ENCODE measurements around the gene PUS7L.
"Not testable (repeated sequence)": the region's sequence is repeated elsewhere in the genome, so short reads cannot be mapped to it uniquely, and the experiment has no call there.

The PUS7L gene

DNA sequence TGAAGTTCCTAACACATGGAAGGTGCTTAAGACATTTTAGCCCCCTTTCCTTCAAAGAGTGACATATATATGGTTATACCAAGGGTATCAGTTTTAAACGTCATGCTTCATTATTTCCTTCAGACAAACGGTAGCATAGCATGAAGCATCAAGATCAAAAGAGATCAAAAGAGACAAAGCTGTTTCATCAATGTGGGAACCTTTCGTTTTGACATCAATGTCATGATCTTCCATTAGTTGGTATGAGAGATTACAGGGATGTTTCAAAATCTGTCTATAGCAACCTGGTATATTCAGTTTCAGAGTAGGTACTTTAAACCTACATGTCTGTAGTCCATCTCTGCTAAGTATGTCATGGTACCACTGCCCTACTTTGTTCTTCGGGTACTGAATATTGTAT, 28.3 kb downstream of the PUS7L start:
- no peak overlapping the region for H3K27ac Mint-ChIP-seq
- peaks cover 24% of the 10 kb centered on the region for H3K36me3 Mint-ChIP-seq (ENCODE audit: low read depth)
- no peaks in the 10 kb centered on the region for H3K9me3 Mint-ChIP-seq
- peaks cover 6% of the 10 kb centered on the region for H3K4me1 Mint-ChIP-seq (ENCODE audit: low read depth)
- H3K27me3 Mint-ChIP-seq (ENCODE audit: low read depth) = no peaks in the 10 kb centered on the region
- H3K4me3 Mint-ChIP-seq = no peak overlapping the region

DNA sequence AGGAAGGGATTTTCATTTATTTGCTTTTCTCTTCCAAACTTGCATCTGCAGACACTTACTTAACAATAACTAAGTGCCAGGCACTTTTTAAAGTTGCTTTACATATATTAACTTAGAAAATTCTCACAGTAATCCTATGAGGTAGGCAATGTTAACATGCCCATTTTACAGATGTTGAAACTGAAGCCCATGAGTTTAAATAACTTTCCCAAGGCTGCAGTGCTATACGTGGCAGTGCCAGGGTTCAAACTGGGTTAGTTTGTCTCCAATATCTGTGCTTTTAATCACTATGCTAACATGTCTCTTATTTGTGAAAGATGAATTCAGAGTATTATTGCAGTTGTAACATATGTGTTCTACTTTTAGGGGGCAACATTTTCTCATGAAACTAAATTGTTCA, 29.9 kb downstream of the PUS7L start:
- Mint-ChIP-seq H3K4me1 (ENCODE audit: low read depth) (peaks cover 6% of the 10 kb centered on the region), H3K36me3 (ENCODE audit: low read depth) (peaks cover 23% of the 10 kb centered on the region), H3K27ac (no peak overlapping the region), H3K4me3 (no peak overlapping the region), H3K27me3 (ENCODE audit: low read depth) (no peaks in the 10 kb centered on the region), H3K9me3 (no peaks in the 10 kb centered on the region)

DNA sequence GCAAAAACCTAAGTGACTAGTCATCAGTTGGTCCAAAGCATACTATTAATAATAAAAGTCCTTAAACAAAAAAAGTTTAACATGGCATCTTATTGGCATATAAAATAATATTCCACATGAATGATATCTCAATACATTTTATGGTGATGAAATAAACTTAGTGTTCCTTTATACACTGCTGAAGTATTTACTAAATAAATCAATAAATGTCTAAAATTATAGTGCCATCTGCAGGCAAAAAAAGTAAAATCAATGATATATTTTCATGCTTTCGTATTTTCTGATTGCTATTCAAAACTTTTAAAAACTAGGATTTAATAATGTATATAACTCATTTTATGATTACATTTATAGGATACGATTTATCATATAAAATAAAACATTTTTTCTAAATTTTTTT, 30.5 kb downstream of the PUS7L start:
- H3K4me3 Mint-ChIP-seq = no peak overlapping the region
- peaks cover 23% of the 10 kb centered on the region for H3K36me3 Mint-ChIP-seq (ENCODE audit: low read depth)
- H3K9me3 Mint-ChIP-seq = no peaks in the 10 kb centered on the region
- no peak overlapping the region for H3K27ac Mint-ChIP-seq
- H3K27me3 Mint-ChIP-seq (ENCODE audit: low read depth) = no peaks in the 10 kb centered on the region
- H3K4me1 Mint-ChIP-seq (ENCODE audit: low read depth) = peaks cover 6% of the 10 kb centered on the region

- no peak overlapping the region for H3K27ac Mint-ChIP-seq
- peaks cover 4% of the 10 kb centered on the region for H3K36me3 Mint-ChIP-seq (ENCODE audit: low read depth)
- H3K4me3 Mint-ChIP-seq = no peak overlapping the region
- no peaks in the 10 kb centered on the region for H3K9me3 Mint-ChIP-seq
- H3K4me1 Mint-ChIP-seq (ENCODE audit: low read depth) = no peaks in the 10 kb centered on the region
- H3K27me3 Mint-ChIP-seq (ENCODE audit: low read depth) = no peaks in the 10 kb centered on the region
Observed at GRCh38 chr12:43723134-43723533, 35.5 kb downstream of the PUS7L start.

DNA sequence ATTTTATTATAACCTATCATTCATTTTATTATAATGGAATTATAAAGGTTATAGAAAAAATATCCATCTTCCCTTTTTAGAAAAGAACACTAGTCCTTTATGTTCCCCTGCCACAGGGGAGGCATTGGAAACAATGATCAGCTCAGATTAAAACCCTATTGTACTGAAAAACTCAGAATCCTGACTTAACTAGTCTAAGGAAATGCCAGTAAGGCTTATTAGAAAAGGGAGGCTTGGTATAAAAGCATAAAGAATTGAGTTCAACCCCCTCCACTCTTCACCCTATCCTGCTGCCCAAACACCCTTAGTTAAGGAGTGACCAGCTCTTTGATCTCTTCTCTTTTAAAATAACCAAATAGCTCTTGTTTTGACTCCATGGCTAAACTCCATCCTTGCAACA, 36.0 kb downstream of the PUS7L start:
- no peaks in the 10 kb centered on the region for H3K9me3 Mint-ChIP-seq
- H3K36me3 Mint-ChIP-seq (ENCODE audit: low read depth) = peaks cover 4% of the 10 kb centered on the region
- H3K27me3 Mint-ChIP-seq (ENCODE audit: low read depth) = no peaks in the 10 kb centered on the region
- no peaks in the 10 kb centered on the region for H3K4me1 Mint-ChIP-seq (ENCODE audit: low read depth)
- H3K4me3 Mint-ChIP-seq = no peak overlapping the region
- H3K27ac Mint-ChIP-seq = no peak overlapping the region

DNA sequence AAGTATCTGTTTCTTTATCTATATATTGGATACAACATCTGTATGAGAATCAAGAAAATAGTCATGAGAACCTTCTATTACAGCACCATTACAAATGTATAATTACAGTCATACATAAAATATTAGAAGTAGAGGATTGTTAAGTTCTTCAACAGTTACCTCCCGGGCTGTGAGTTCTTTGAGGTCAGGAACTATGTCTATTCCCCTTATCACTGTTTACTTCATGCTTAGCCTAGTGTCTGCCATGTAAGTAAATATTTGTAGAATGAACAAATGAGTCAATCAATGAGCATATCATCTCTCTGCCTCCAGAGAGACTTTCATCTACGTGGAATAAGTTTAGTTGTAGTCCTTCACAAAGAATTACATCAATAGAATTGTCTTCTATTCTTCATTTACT, 47.2 kb downstream of the PUS7L start:
- Mint-ChIP-seq H3K27ac (no peak overlapping the region), H3K9me3 (no peaks in the 10 kb centered on the region), H3K27me3 (ENCODE audit: low read depth) (peaks cover 14% of the 10 kb centered on the region), H3K4me3 (no peak overlapping the region), H3K36me3 (ENCODE audit: low read depth) (no peaks in the 10 kb centered on the region), H3K4me1 (ENCODE audit: low read depth) (no peaks in the 10 kb centered on the region)

- H3K27ac Mint-ChIP-seq; H3K4me3 Mint-ChIP-seq; H3K4me1 Mint-ChIP-seq (ENCODE audit: low read depth); H3K9me3 Mint-ChIP-seq; H3K36me3 Mint-ChIP-seq (ENCODE audit: low read depth); H3K27me3 Mint-ChIP-seq (ENCODE audit: low read depth): not testable (repeated sequence)
Observed at GRCh38 chr12:43703772-43704171, 54.8 kb downstream of the PUS7L start.

GRCh38 chr12:43701194-43701593, 57.4 kb downstream of the PUS7L start:
- not testable (repeated sequence) for H3K4me1 Mint-ChIP-seq (ENCODE audit: low read depth); H3K27me3 Mint-ChIP-seq (ENCODE audit: low read depth); H3K9me3 Mint-ChIP-seq; H3K4me3 Mint-ChIP-seq; H3K27ac Mint-ChIP-seq; H3K36me3 Mint-ChIP-seq (ENCODE audit: low read depth)

DNA sequence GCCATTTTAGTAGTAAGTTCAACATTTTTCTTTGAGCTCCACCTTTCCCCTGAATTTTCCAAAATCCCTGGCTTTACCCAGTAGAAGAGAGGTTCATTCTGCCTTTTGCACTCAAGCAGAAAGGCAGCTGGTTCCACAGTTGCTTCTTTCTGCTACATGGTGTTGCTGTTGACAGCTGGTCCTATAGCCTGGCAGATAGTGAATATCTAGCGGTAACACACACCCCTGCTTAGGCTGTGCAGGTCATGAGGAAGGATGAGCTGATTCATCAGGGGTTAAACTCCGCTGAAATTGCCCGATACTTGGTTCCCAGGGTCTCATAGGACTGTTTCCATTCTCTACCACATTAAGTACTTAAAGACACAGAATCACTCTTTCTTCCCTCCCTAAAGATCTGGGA, 62.4 kb downstream of the PUS7L start:
- H3K4me1 Mint-ChIP-seq (ENCODE audit: low read depth) = peaks cover 4% of the 10 kb centered on the region
- H3K4me3 Mint-ChIP-seq = no peak overlapping the region
- no peak overlapping the region for H3K27ac Mint-ChIP-seq
- no peaks in the 10 kb centered on the region for H3K36me3 Mint-ChIP-seq (ENCODE audit: low read depth)
- no peaks in the 10 kb centered on the region for H3K9me3 Mint-ChIP-seq
- peaks cover 4% of the 10 kb centered on the region for H3K27me3 Mint-ChIP-seq (ENCODE audit: low read depth)

DNA sequence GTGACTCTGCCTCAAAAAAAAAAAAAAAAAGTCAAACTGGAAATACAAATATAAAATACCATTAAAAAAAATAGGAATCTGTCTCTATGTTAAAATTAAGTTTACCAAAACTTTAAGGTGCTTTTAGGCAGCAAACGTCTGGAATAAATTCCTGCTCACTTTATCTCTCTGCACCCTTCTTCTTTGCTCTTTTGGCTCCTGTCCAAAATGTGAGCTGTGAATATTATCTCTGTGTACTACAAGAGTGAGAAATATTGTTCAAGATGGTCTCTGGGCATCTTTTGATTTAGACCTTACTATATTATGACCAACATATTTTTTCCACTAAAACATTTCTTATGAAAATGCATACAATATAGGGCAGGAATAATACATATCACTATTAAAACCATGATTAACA, 63.7 kb downstream of the PUS7L start:
- Mint-ChIP-seq H3K27ac (no peak overlapping the region), H3K9me3 (no peaks in the 10 kb centered on the region), H3K4me3 (no peak overlapping the region), H3K4me1 (ENCODE audit: low read depth) (peaks cover 4% of the 10 kb centered on the region), H3K27me3 (ENCODE audit: low read depth) (peaks cover 4% of the 10 kb centered on the region), H3K36me3 (ENCODE audit: low read depth) (no peaks in the 10 kb centered on the region)

- H3K27me3 Mint-ChIP-seq (ENCODE audit: low read depth) = peaks cover 11% of the 10 kb centered on the region
- no peaks in the 10 kb centered on the region for H3K36me3 Mint-ChIP-seq (ENCODE audit: low read depth)
- H3K4me3 Mint-ChIP-seq = no peak overlapping the region
- no peak overlapping the region for H3K27ac Mint-ChIP-seq
- H3K4me1 Mint-ChIP-seq (ENCODE audit: low read depth) = peaks cover 4% of the 10 kb centered on the region
- H3K9me3 Mint-ChIP-seq = no peaks in the 10 kb centered on the region
Observed at GRCh38 chr12:43692064-43692463, 66.5 kb downstream of the PUS7L start.

DNA sequence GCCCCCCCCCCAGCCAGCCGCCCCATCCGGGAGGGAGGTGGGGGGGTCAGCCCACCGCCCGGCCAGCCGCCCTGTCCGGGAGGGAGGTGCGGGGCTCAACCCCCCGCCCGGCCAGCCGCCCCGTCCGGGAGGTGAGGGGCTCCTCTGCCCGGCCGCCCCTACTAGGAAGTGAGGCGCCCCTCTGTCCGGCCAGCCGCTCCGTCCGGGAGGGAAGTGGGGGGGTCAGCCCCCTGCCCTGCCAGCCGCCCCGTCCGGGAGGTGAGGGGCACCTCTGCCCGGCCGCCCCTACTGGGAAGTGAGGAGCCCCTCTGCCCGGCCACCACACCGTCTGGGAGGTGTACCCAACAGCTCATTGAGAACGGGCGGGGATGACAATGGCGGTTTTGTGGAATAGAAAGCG, 73.1 kb downstream of the PUS7L start:
- H3K4me3 Mint-ChIP-seq; H3K36me3 Mint-ChIP-seq (ENCODE audit: low read depth); H3K27ac Mint-ChIP-seq; H3K9me3 Mint-ChIP-seq; H3K4me1 Mint-ChIP-seq (ENCODE audit: low read depth): not testable (repeated sequence)
- peaks cover 15% of the 10 kb centered on the region for H3K27me3 Mint-ChIP-seq (ENCODE audit: low read depth)

DNA sequence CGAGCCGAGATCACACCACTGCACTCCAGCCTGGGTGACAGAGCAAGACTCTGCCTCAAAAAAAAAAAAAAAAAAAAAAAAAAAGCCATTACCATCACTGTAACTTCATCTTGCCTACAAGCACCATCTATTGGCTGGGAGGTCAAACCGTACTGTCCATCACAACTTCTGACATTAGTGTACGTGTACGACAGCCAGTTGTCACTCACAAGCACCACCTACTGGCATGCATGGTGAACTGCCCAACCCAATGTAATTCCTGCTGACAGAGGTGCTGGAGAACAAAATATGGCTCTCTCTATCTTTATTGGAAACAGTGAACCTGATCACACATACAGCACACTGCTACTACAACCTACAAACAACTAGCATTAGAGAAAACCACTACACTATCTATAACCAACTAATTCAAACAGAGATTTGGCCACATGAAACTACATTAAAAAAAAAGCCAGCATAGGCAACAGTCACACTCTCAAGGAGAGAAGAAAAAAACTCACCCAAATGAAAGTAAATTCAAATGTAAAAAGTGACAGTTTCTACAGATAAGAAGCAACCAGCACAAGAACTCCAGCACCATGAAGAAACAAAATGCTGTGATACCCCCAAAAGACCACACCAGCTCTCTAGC, 82.3 kb downstream of the PUS7L start:
- peaks cover 8% of the 10 kb centered on the region for H3K27me3 Mint-ChIP-seq (ENCODE audit: low read depth)
- H3K27ac Mint-ChIP-seq = no peak overlapping the region
- no peak overlapping the region for H3K4me3 Mint-ChIP-seq
- no peaks in the 10 kb centered on the region for H3K36me3 Mint-ChIP-seq (ENCODE audit: low read depth)
- no peaks in the 10 kb centered on the region for H3K4me1 Mint-ChIP-seq (ENCODE audit: low read depth)
- H3K9me3 Mint-ChIP-seq = no peaks in the 10 kb centered on the region

GRCh38 chr12:43675048-43675904, 83.3 kb downstream of the PUS7L start:
- Mint-ChIP-seq H3K9me3 (no peaks in the 10 kb centered on the region), H3K27ac (no peak overlapping the region), H3K4me1 (ENCODE audit: low read depth) (no peaks in the 10 kb centered on the region), H3K4me3 (no peak overlapping the region), H3K36me3 (ENCODE audit: low read depth) (no peaks in the 10 kb centered on the region), H3K27me3 (ENCODE audit: low read depth) (peaks cover 11% of the 10 kb centered on the region)

- no peak overlapping the region for H3K4me3 Mint-ChIP-seq
- H3K27me3 Mint-ChIP-seq (ENCODE audit: low read depth) = peaks cover 3% of the 10 kb centered on the region
- H3K9me3 Mint-ChIP-seq = no peaks in the 10 kb centered on the region
- H3K27ac Mint-ChIP-seq = no peak overlapping the region
- H3K4me1 Mint-ChIP-seq (ENCODE audit: low read depth) = no peaks in the 10 kb centered on the region
- no peaks in the 10 kb centered on the region for H3K36me3 Mint-ChIP-seq (ENCODE audit: low read depth)
Observed at GRCh38 chr12:43669373-43669772, 89.2 kb downstream of the PUS7L start.

Measured in T-helper 1 cell treated with Interleukin-12 subunit alpha and Interleukin-12 subunit beta and Interleukin-4 antibody, amounts not matched to agents 30 μg/mL and 1 μg/mL, for 36 hours (primary cell).